ENCODE measurements around the gene IGFALS. TPM values are rescaled to one million over a fixed set of nuclear protein-coding genes. Genes with fewer than 3 reads are reported as not detected.

IGFALS gene
- total RNA-seq: 1 to 10 TPM in 1 of 4 donors, under 1 TPM in 2, not detected in 1; 0.47 to 1.1 (median 0.67) TPM

- no peak for ATAC-seq
- no peaks in the 10 kb centered on the region for H3K4me1 ChIP-seq
- peaks cover 0 to 40% of the 10 kb centered on the region in 2 donors for H3K36me3 ChIP-seq
- no peak within 1 kb of the TSS for H3K27ac ChIP-seq
- H3K27me3 ChIP-seq: no peaks in the 10 kb centered on the region
- TF ChIP-seq EP300 (IDR thresholded peaks at IDR 0.05) (no peak), POLR2A (IDR thresholded peaks at IDR 0.05) (no peak), CTCF (IDR thresholded peaks at IDR 0.05) (no peak), POLR2AphosphoS5 (IDR thresholded peaks at IDR 0.05) (no peak)
- H3K9me3 ChIP-seq: peaks cover 0 to 6% (median 0%) of the 10 kb centered on the region in 3 donors
- WGBS, 2 donors (ENCODE audit: low coverage in 1 of 2): no CpG with 5 or more reads among the region's 28 CpGs
- H3K4me3 ChIP-seq: no peak within 1 kb of the TSS
Measured at GRCh38 chr16:1793578-1794220, at the start of gene IGFALS. IGFALS (minus strand) TSS chr16:1793705; CDS start chr16:1793652, 53 bp downstream.

- 55 to 71% methylated on average over 7 to 8 of the region's 9 CpGs for WGBS, 2 donors (ENCODE audit: low coverage in 1 of 2)
- TF ChIP-seq POLR2AphosphoS5 (IDR thresholded peaks at IDR 0.05) (no peak), POLR2A (IDR thresholded peaks at IDR 0.05) (no peak), CTCF (IDR thresholded peaks at IDR 0.05) (no peak), EP300 (IDR thresholded peaks at IDR 0.05) (no peak)
- no peak for ATAC-seq
- H3K27ac ChIP-seq: no peak overlapping the region
- H3K9me3 ChIP-seq: no peaks in the 10 kb centered on the region
- H3K4me3 ChIP-seq: no peak overlapping the region
- peaks cover 0 to 6% of the 10 kb centered on the region in 2 donors for H3K36me3 ChIP-seq
- H3K4me1 ChIP-seq: no peaks in the 10 kb centered on the region
- no peaks in the 10 kb centered on the region for H3K27me3 ChIP-seq
Measured at GRCh38 chr16:1839554-1839953, 46.0 kb upstream of the IGFALS start.

- Histone ChIP-seq H3K27ac (no peak overlapping the region), H3K27me3 (no peaks in the 10 kb centered on the region), H3K4me3 (no peak overlapping the region), H3K9me3 (no peaks in the 10 kb centered on the region), H3K36me3 (peaks cover 0 to 16% of the 10 kb centered on the region in 2 donors), H3K4me1 (peaks cover 0 to 17% (median 2%) of the 10 kb centered on the region in 3 donors)
- no peak for ATAC-seq
- no peak for TF ChIP-seq CTCF (IDR thresholded peaks at IDR 0.05)
- no peak for TF ChIP-seq POLR2A (IDR thresholded peaks at IDR 0.05)
- TF ChIP-seq EP300 (IDR thresholded peaks at IDR 0.05): no peak
- TF ChIP-seq POLR2AphosphoS5 (IDR thresholded peaks at IDR 0.05): no peak
- 47 to 55% methylated on average over 5 of the region's 5 CpGs for WGBS, 2 donors (ENCODE audit: low coverage in 1 of 2)
Measured at GRCh38 chr16:1834096-1834495, 40.6 kb upstream of the IGFALS start.

GRCh38 chr16:1832838-1833454, 39.4 kb upstream of the IGFALS start:
- peaks cover 0 to 29% (median 6%) of the 10 kb centered on the region in 3 donors for H3K4me1 ChIP-seq
- 63 to 67% methylated on average over 4 to 6 of the region's 9 CpGs for WGBS, 2 donors (ENCODE audit: low coverage in 1 of 2)

More at GRCh38 chr16:1832838-1833454, 39.4 kb upstream of the IGFALS start:
- TF ChIP-seq POLR2A (IDR thresholded peaks at IDR 0.05) (no peak), POLR2AphosphoS5 (IDR thresholded peaks at IDR 0.05) (no peak), CTCF (IDR thresholded peaks at IDR 0.05) (no peak), EP300 (IDR thresholded peaks at IDR 0.05) (no peak)
- Histone ChIP-seq H3K36me3 (peaks cover 0 to 16% of the 10 kb centered on the region in 2 donors), H3K9me3 (no peaks in the 10 kb centered on the region), H3K27me3 (no peaks in the 10 kb centered on the region), H3K4me3 (no peak overlapping the region), H3K27ac (no peak overlapping the region)
- ATAC-seq: no peak

Measured in gastroesophageal sphincter (tissue), 4 donors.